ENCODE measurements around the gene TOMM6. TPM values are rescaled to one million over a fixed set of nuclear protein-coding genes. Genes with fewer than 3 reads are reported as not detected.
"Not testable (repeated sequence)": the region's sequence is repeated elsewhere in the genome, so short reads cannot be mapped to it uniquely, and the experiment has no call there.

TOMM6 gene
- total RNA-seq, 1 donor, result 56.3 TPM

DNA sequence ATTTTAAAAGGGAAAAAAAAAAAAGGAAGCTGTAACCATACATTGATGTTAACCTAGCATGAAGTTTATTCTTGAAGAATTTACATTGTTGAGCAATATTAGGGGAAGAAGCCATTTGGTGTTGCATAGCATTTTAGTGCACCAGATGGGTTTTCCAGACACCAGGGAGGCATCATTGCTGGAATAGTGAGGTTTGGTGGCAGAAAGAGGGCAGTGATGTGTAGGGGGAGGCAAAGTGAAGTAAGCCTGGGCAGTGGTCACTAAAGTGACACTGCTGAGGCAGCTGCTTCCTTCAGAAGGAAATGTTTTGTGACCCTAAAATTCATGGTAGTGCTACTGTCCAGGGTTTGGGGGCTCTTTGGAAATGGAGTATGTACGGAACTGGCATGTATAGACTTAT, 2.6 kb downstream of the TOMM6 start:
- H3K4me3 ChIP-seq (ENCODE audit: low read length), result no peak overlapping the region
- no peaks in the 10 kb centered on the region for H3K9me3 ChIP-seq (ENCODE audit: low read depth, low read length)
- no peaks in the 10 kb centered on the region for H3K27me3 ChIP-seq (ENCODE audit: insufficient read depth, low read length)
- H3K4me1 ChIP-seq (ENCODE audit: insufficient read depth, low read length), result peaks cover 25% of the 10 kb centered on the region

DNA sequence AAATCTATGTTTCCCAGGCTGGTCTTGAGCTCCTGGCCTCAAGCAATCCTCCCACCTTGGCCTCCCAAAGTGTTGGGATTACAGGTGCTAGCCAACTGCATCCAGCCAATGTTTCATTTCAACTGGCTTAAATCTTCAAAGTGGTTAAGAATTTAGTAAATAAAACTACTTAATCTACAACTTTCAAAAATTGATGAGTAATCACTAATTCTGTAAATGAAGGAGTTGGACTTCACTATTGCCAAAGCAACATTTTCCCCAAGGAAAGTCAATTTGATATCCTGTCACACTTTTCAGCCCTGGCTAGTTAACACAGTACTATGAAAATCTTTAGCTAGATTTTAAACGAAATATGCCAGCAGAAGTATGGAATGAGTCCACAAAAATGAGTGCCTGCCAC, 3.8 kb downstream of the TOMM6 start:
- no peak overlapping the region for H3K4me3 ChIP-seq (ENCODE audit: low read length)
- no peaks in the 10 kb centered on the region for H3K27me3 ChIP-seq (ENCODE audit: insufficient read depth, low read length)
- H3K4me1 ChIP-seq (ENCODE audit: insufficient read depth, low read length), result peaks cover 12% of the 10 kb centered on the region
- H3K9me3 ChIP-seq (ENCODE audit: low read depth, low read length), result no peaks in the 10 kb centered on the region

DNA sequence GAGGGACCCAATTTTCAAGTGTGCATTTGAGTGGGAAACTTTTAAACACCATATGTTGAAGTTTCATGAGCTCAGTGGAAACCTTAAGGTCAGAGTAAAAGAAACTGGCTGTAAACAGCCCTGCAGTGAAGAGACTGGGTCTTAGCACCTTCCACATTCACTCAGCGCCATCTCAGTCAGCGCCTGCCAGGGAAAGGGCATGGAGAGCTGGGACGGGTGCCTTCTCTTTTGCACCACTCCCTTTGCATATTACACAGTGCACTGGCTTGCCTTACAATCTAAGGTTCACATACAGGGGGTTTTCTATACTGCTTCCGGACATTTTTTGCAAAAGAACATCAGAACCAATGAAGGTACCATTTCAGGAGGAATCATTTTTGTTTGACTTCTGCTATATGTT, 4.5 kb downstream of the TOMM6 start:
- no peak overlapping the region for H3K4me3 ChIP-seq (ENCODE audit: low read length)
- H3K27me3 ChIP-seq (ENCODE audit: insufficient read depth, low read length), result no peaks in the 10 kb centered on the region
- peaks cover 11% of the 10 kb centered on the region for H3K4me1 ChIP-seq (ENCODE audit: insufficient read depth, low read length)
- H3K9me3 ChIP-seq (ENCODE audit: low read depth, low read length), result no peaks in the 10 kb centered on the region

DNA sequence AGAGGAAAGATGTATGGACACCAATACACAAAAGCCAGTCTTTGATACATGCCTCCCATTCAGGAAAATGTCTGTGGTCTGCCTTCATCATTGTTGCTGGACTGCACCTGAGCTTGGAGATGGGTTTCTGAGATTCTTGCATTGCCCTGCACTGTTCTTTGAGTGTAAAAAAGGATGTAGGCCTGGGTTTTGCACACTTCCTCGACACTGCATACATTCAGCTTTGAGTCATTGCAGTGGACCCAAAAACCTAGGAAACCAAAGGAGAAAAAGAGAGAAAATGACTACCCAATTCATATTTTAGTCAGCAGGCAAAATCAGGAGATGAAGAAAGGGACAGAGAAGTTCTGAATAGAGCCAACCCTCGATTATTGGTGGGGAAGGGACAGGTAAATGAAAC, 9.0 kb downstream of the TOMM6 start:
- Histone ChIP-seq H3K27me3 (ENCODE audit: insufficient read depth, low read length) (no peaks in the 10 kb centered on the region), H3K9me3 (ENCODE audit: low read depth, low read length) (no peaks in the 10 kb centered on the region), H3K4me1 (ENCODE audit: insufficient read depth, low read length) (no peaks in the 10 kb centered on the region), H3K4me3 (ENCODE audit: low read length) (no peak overlapping the region)

DNA sequence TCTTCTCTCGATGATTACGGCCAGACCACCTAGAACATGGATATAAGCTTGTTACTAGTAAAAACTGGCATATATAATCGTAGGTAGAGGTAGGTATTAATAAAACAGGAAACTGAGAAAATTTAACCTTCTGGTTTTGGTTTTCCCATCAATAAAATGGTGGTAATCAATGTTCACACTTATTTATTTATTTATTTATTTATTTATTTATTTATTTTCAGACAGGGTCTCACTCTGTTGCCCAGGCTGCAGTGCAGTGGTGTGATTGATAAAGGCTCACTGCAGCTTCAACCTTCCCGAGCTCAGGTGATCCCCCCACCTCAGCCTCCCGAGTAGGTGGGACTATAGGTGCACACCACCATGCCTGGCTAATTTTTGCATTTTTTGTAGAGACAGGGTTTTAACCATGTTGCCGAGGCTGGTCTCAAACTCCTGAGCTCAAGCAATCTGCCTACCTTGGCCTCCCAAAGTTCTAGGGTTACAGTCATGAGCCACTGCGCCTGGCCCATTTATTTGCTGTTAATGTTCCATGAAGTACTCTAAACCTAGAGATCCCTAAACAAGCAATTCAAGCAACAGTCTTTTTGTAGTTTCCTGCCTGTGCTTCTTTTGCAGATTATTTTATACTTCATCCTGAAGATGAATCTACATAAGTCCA, 11.5 kb downstream of the TOMM6 start:
- no peaks in the 10 kb centered on the region for H3K4me1 ChIP-seq (ENCODE audit: insufficient read depth, low read length)
- no peaks in the 10 kb centered on the region for H3K9me3 ChIP-seq (ENCODE audit: low read depth, low read length)
- H3K4me3 ChIP-seq (ENCODE audit: low read length), result no peak overlapping the region
- H3K27me3 ChIP-seq (ENCODE audit: insufficient read depth, low read length), result no peaks in the 10 kb centered on the region

DNA sequence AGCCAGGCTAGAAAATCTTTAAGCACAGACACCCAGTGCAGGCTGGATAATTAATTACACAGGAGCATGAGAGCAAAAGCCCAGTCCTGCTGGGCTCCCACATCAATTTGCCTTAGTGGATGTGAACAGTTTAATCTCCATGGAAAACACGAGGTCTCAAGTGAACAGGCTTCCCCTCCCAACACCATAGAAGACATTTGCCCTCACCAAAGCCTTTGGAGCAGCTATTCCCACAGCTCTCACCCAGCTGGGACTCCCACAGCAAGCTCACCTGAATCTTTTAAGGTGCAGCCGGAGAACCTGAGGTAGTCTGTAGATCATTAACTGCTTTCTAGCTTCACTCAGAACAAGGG, 12.0 kb downstream of the TOMM6 start:
- no peak overlapping the region for H3K4me3 ChIP-seq (ENCODE audit: low read length)
- no peaks in the 10 kb centered on the region for H3K9me3 ChIP-seq (ENCODE audit: low read depth, low read length)
- H3K4me1 ChIP-seq (ENCODE audit: insufficient read depth, low read length), result no peaks in the 10 kb centered on the region
- H3K27me3 ChIP-seq (ENCODE audit: insufficient read depth, low read length), result no peaks in the 10 kb centered on the region

DNA sequence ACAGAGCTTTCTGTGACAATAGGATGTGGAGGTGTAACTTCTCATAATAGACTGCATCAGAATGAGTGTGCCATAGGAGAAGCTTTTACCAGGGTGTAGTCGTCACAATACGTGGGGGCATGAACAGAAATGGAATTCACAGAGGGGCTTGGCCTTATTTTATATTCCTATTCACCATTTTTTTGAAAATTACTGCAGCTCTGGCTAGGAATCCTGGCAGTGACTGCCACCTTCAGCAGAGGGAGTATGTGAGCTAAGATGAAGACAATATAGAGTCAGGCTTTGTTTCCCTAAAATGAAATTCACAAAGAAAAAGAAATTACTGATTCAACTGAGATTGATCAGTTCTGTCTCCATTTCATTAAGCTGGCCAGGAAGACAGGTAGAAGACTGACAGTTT, 13.9 kb downstream of the TOMM6 start:
- Histone ChIP-seq H3K4me1 (ENCODE audit: insufficient read depth, low read length) (no peaks in the 10 kb centered on the region), H3K4me3 (ENCODE audit: low read length) (no peak overlapping the region), H3K9me3 (ENCODE audit: low read depth, low read length) (no peaks in the 10 kb centered on the region), H3K27me3 (ENCODE audit: insufficient read depth, low read length) (no peaks in the 10 kb centered on the region)

DNA sequence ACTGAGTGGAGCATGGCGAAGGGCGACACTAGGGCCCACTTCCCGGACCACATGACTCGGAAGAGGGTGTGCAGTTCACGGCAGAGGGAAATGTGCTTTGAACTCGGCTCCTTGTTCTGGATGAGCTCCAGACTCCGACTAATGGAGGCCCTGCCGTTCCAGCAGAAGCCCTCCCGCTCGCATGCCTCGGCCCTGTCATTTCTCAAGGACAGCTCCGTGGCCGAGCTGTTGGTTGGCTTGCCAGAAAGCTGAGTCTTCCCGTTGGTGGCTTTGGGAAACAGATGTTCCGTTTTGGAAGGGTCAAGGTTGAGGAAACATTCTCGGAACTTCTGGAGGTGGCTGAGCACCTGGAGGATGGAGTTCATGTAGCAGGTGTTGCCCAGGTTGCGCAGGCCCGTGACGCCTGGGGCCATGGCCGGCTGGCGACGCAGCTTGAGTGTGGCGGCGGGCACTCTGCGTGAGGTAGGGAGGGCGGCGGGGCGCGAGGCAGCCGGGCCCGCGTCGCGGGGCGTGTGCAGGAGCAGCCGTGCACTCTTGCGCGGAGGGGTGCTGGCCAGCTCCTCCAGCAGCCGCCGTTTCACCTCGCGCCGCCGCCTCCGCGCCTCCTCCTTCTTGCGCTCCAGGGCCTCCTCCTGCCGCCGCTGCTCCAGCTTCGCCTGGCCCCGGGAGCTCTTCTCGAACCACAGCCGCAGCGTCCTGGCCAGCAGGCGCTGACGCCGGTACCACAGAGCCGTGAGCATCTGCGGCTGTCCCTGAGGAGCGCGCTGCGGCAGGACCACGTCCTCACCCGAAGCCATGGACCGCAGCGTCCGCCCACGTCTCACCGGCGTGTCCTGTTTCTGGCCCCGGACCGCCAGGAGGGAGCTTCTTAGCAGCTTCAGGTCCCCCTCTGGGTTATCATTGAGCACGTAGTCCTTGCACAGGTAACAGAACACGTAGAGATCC, 18.6 kb downstream of the TOMM6 start:
- Histone ChIP-seq H3K9me3 (ENCODE audit: low read depth, low read length) (no peaks in the 10 kb centered on the region), H3K4me1 (ENCODE audit: insufficient read depth, low read length) (no peaks in the 10 kb centered on the region), H3K4me3 (ENCODE audit: low read length) (no peak overlapping the region)

DNA sequence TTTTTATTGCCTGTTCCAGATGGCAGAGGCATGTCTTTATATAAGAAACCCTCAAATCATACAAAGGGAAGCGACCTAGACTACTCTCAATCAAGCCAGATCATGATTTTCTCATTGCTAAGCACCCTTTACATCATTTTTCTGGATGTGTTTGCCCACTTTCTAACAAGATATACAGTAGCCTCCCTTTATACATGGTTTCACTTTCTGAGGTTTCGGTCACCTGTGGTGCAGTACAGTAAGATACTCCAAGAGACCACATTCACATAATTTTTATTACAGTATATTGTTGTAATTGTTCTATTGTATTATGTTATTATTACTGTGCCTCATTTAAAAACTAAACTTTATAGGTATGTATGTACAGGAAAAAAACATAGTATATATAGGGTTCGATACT, 23.6 kb downstream of the TOMM6 start:
- no peaks in the 10 kb centered on the region for H3K27me3 ChIP-seq (ENCODE audit: insufficient read depth, low read length)
- no peaks in the 10 kb centered on the region for H3K9me3 ChIP-seq (ENCODE audit: low read depth, low read length)
- H3K4me3 ChIP-seq (ENCODE audit: low read length), result no peak overlapping the region
- no peaks in the 10 kb centered on the region for H3K4me1 ChIP-seq (ENCODE audit: insufficient read depth, low read length)

More for the DNA sequence above, 18.6 kb downstream of the TOMM6 start:
- no peaks in the 10 kb centered on the region for H3K27me3 ChIP-seq (ENCODE audit: insufficient read depth, low read length)

DNA sequence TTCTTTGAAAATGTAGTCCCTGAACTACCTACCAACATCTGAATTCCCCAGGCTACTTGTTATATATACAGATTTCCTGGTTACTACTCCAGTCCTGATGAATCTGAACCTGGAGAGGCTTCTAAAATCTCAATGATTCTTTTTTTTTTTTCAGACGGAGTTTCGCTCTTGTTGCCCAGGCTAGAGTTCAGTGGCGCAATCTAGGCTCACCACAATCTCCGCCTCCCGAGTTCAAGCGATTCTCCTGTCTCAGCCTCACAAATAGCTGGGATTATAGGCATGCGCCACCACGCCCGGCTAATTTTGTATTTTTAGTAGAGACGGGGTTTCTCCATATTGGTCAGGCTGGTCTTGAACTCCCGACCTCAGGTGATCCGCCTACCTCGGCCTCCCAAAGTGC, 24.5 kb downstream of the TOMM6 start:
- not testable (repeated sequence) for H3K27me3 ChIP-seq (ENCODE audit: insufficient read depth, low read length); H3K4me1 ChIP-seq (ENCODE audit: insufficient read depth, low read length); H3K4me3 ChIP-seq (ENCODE audit: low read length); H3K9me3 ChIP-seq (ENCODE audit: low read depth, low read length)

DNA sequence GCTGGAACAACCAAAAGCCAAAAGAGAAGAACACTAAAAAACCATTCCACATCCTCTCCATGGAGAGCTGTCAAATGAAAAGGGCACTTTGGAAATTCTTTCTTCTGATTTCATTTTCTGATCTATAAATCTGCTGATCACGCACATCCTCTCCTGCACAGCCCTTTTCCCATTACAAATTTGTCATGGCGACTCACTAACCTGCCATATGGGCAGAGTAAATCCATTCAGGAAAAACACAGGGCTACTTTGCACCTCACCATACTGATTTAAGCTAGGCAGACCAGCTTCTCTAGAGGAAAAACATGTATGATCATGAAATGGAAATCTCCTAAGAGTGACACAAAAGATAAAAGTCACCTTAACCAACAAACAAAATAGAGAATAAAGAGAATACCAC, 26.0 kb downstream of the TOMM6 start:
- H3K9me3 ChIP-seq (ENCODE audit: low read depth, low read length), result no peaks in the 10 kb centered on the region
- H3K4me3 ChIP-seq (ENCODE audit: low read length), result no peak overlapping the region
- H3K4me1 ChIP-seq (ENCODE audit: insufficient read depth, low read length), result no peaks in the 10 kb centered on the region
- no peaks in the 10 kb centered on the region for H3K27me3 ChIP-seq (ENCODE audit: insufficient read depth, low read length)

DNA sequence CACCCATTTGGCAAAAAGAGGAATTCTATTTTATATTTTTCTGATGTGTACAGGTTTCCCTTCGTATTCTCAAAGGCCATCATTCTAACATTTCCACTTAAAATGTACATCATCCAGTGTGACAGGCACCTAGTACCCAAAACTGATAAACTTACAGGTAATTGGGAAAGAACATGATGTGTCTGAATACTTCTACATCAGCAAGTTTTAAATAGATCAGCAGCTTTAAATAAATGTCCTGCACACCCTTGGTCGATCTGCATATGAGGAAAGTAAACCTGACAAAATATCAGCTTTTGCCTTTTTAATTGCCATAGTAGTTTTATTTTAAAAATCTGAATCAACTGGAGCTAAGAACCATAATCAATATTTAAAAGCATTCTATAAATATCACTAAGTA, 26.5 kb downstream of the TOMM6 start:
- Histone ChIP-seq H3K27me3 (ENCODE audit: insufficient read depth, low read length) (no peaks in the 10 kb centered on the region), H3K4me3 (ENCODE audit: low read length) (no peak overlapping the region), H3K4me1 (ENCODE audit: insufficient read depth, low read length) (no peaks in the 10 kb centered on the region), H3K9me3 (ENCODE audit: low read depth, low read length) (no peaks in the 10 kb centered on the region)

DNA sequence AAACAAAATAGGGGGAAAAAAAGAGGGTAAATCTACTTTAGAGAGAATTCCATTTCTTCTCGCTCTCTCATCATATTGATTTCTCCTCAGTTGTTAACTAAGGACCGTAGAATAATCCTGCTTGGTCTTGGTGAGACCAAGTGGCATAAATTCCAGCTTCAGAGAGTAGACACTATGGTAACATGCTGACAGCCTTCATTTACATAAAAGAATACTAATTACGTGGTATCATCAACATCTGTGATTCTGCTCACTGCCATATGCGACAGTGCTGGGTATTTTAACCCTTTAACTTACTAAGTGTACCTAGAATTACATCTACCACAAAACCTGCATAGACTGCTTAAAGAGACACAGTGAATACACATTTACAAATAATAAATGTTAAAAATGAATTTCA, 27.1 kb downstream of the TOMM6 start:
- Histone ChIP-seq H3K27me3 (ENCODE audit: insufficient read depth, low read length) (no peaks in the 10 kb centered on the region), H3K9me3 (ENCODE audit: low read depth, low read length) (no peaks in the 10 kb centered on the region)

DNA sequence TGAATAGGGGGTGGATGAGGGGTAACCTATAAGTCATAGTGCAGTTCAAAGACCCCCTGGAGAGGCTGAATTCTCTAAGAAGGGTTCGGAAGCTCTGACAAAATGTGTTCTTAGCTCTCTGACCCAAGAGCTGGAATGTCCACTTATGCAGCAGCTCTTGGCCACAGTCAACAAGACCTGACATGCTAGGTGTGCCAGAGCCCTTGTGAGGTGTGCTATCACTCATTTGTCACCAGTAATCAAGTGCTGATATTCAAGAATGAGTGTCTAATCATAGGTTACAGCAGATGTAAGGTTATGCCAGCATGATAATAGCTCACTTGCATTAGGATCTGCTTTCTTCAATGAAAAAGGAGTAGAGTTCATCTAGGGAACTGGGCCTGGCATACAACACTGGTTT, 28.1 kb downstream of the TOMM6 start:
- H3K4me1 ChIP-seq (ENCODE audit: insufficient read depth, low read length), result no peaks in the 10 kb centered on the region
- H3K9me3 ChIP-seq (ENCODE audit: low read depth, low read length), result no peaks in the 10 kb centered on the region
- H3K4me3 ChIP-seq (ENCODE audit: low read length), result no peak overlapping the region
- H3K27me3 ChIP-seq (ENCODE audit: insufficient read depth, low read length), result no peaks in the 10 kb centered on the region

More for the DNA sequence above, 27.1 kb downstream of the TOMM6 start:
- no peaks in the 10 kb centered on the region for H3K4me1 ChIP-seq (ENCODE audit: insufficient read depth, low read length)
- no peak overlapping the region for H3K4me3 ChIP-seq (ENCODE audit: low read length)

DNA sequence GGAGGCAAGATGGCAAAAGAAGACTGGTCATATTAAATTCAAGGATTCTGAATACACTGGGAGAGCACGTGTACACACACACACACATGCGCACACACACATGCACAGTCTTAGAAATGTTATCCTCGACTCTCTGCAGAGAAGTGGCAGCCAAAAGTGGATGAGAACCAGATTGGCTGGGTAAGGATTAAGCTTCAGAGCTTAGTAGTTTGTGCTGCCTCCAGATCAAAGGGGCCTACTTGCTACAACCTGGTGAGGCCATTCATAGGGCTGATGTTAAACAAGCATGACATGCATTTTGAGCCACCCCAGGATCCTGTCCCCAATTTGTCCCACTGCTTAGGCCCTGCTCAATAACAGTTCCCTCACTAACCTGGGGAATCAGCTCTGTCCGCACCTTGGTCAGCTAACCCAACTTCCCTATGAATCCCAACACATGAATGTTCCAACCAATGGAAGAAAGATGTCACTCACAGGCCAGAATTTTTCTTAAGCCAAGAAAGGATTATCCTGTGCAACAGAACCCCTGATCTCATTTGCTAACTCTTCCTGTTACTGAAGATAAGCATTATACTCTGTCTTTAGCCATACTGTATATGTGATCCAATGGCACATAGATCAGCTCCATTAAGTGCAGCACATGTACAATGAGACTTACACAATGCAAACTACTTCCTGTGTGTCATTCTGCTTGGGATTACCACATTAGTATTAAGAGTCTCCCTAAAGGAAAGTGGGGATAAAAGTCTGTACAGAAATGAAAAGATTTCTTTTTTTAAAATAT, 31.0 kb downstream of the TOMM6 start:
- H3K27me3 ChIP-seq (ENCODE audit: insufficient read depth, low read length), result no peaks in the 10 kb centered on the region
- H3K4me3 ChIP-seq (ENCODE audit: low read length), result no peak overlapping the region
- no peaks in the 10 kb centered on the region for H3K9me3 ChIP-seq (ENCODE audit: low read depth, low read length)
- H3K4me1 ChIP-seq (ENCODE audit: insufficient read depth, low read length), result no peaks in the 10 kb centered on the region
